ENCODE measurements around the gene STAP1.

- TF ChIP-seq REST (IDR thresholded peaks at IDR 0.05; ENCODE audit: low read depth) (no peak), RAD21 (IDR thresholded peaks at IDR 0.05; ENCODE audit: low read depth) (no peak), EP300 (IDR thresholded peaks at IDR 0.05; ENCODE audit: borderline replicate concordance) (no peak), EGR1 (IDR thresholded peaks at IDR 0.05) (no peak), TAF1 (IDR thresholded peaks at IDR 0.05; ENCODE audit: low read depth) (no peak), CEBPB (IDR thresholded peaks at IDR 0.05) (no peak), MAX (IDR thresholded peaks at IDR 0.05) (no peak), CREB1 (IDR thresholded peaks at IDR 0.05; ENCODE audit: low read depth) (no peak), YY1 (IDR thresholded peaks at IDR 0.05; ENCODE audit: low read depth) (no peak), NFIC (IDR thresholded peaks at IDR 0.05) (no peak), TEAD4 (IDR thresholded peaks at IDR 0.05) (no peak), FOXM1 (IDR thresholded peaks at IDR 0.05; ENCODE audit: borderline replicate concordance, low read depth) (no peak), TCF12 (IDR thresholded peaks at IDR 0.05; ENCODE audit: low read depth) (no peak)
- TF ChIP-seq, protein P1, sequence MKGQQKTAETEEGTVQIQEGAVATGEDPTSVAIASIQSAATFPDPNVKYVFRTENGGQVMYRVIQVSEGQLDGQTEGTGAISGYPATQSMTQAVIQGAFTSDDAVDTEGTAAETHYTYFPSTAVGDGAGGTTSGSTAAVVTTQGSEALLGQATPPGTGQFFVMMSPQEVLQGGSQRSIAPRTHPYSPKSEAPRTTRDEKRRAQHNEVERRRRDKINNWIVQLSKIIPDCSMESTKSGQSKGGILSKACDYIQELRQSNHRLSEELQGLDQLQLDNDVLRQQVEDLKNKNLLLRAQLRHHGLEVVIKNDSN (IDR thresholded peaks at IDR 0.05): no peak
Observed at GRCh38 chr4:67593741-67594175, 35.2 kb downstream of the STAP1 start.

All from Ishikawa (cell line).